Choroid plexus epithelial cell (primary cell): ENCODE data around the gene GCNT4.

Source experiments
- DNase-seq: peaks from one replicate; pipeline ENCODE4 v3.0.0-alpha.2; 2010; ENCODE audit warnings: low read depth
- H3K4me3 ChIP-seq: 2 replicates; pipeline ENCODE4 v1.5.1; 2011; ENCODE audit warnings: low read depth, mild to moderate bottlenecking, control low read depth, low read length, moderate library complexity
- TF ChIP-seq, protein P1 (sequence below): conservative IDR thresholded peaks from 2 replicates; pipeline ENCODE4 v1.5.1; 2011; ENCODE audit warnings: low read depth, mild to moderate bottlenecking, control low read depth, inconsistent platforms, low read length, moderate library complexity

GCNT4 gene

DNA sequence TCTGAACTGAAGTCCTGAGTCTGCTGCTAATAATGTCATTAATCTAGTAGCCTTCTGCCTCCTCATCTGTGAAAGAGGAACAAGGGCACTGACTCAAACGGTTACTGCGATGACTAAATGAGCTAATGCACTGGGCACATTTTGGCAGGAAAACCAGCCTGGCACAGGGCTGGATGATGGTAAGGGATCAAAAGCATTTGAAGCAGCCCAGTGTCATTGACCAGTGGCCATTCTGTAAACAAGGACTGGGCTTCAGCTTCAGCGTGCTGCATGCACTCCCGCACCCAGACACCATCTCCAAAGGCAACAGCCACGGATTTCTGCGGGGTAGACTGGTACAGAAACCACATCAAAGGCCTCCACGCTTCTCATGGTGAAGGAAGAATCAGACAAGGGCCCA lies 8.0 kb downstream of the GCNT4 start:
- DNase-seq = no peak
- H3K4me3 ChIP-seq = no peak overlapping the region
- TF ChIP-seq, protein P1, sequence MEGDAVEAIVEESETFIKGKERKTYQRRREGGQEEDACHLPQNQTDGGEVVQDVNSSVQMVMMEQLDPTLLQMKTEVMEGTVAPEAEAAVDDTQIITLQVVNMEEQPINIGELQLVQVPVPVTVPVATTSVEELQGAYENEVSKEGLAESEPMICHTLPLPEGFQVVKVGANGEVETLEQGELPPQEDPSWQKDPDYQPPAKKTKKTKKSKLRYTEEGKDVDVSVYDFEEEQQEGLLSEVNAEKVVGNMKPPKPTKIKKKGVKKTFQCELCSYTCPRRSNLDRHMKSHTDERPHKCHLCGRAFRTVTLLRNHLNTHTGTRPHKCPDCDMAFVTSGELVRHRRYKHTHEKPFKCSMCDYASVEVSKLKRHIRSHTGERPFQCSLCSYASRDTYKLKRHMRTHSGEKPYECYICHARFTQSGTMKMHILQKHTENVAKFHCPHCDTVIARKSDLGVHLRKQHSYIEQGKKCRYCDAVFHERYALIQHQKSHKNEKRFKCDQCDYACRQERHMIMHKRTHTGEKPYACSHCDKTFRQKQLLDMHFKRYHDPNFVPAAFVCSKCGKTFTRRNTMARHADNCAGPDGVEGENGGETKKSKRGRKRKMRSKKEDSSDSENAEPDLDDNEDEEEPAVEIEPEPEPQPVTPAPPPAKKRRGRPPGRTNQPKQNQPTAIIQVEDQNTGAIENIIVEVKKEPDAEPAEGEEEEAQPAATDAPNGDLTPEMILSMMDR = no peak

DNA sequence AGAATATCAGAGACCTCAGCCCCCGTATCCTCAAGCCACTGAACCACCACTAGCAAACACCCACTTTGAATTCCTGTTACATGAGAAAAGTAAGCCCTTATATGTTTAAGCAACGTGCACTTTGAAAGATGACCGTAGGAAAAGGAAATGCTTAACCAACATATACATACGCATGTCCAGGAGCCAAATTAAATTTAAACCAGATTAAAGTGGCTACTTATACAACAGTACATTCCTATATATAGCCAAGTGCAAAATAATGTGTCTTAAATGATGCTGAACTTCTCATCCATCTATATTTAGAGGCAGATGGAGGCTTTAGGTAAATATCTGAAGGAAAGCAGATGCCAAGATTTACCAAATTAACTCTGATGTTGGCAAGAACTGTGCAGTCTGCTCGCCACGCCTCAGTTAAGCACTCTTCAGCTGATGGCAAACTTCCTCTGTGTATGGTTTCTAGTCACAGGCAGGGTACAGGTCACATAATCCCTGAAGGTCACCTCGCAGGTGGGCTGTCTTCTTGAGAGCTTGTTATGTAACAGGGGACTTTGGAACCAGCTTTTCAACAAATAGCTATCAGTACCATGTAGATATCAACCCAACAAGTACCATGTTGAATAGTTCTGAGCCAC lies 8.6 kb downstream of the GCNT4 start:
- no peak overlapping the region for H3K4me3 ChIP-seq
- TF ChIP-seq, protein P1 = no peak
- no peak for DNase-seq

DNA sequence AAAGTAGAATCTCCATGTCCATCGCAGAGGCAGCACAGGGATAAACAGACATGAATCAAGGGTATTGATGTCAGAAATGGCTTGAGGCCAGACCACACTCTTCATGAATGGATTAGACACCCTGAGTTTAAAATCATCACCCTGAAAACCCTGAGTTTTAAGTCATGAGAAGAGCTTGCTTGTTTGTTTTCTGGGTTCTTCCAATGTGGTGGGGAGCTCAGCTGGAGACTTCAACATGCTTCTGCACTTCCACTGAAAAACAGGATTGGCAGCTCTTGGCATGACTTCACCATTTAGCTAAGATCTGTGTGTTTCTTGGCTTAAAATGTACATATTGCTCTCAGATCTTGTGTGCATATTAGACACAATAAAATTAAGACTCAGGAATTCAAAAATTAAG lies 9.8 kb downstream of the GCNT4 start:
- peak; percentile 81 for DNase-seq
- H3K4me3 ChIP-seq = no peak overlapping the region
- TF ChIP-seq, protein P1 = no peak

DNA sequence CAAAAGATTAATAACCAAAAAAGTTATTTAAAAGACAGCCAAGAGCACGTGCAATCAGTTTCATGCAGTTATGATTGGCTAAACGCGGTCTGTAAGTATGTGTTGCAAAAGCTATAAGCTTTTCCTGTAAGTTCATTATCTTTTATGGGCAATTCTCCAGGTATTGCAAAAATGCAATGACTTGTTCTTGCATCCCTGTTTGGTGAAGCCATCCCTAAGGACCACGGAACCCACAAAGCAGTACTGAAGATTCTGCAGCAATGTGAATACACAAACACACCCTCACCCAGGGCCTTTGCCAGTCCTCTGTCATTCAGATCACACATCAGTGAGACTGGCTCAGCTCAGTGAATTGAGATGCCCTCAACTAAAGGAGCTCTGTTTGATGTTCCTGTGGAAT lies 11.4 kb downstream of the GCNT4 start:
- H3K4me3 ChIP-seq = no peak overlapping the region
- TF ChIP-seq, protein P1 = no peak
- peak; percentile 68 for DNase-seq

DNA sequence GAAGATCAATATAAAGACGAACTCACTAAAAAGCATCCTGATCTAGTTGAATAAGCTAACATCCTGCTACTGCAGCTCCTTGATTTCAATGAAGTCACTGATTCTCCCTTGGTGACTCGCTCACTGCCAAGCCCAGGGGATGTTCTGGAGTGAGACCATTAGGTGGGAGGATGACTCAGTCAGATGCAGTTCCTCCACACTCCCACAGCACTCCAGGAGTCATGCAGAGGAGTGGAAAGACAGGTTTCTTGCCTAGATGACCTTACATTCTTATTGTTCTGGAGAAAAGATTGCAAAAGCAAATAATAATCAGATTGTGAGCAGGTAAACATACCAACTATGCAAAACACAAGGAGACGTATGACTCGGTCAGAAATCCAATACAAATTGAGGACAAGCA lies 15.3 kb downstream of the GCNT4 start:
- no peak overlapping the region for H3K4me3 ChIP-seq
- TF ChIP-seq, protein P1 = peak; percentile 1
- peak; percentile 78 for DNase-seq

DNA sequence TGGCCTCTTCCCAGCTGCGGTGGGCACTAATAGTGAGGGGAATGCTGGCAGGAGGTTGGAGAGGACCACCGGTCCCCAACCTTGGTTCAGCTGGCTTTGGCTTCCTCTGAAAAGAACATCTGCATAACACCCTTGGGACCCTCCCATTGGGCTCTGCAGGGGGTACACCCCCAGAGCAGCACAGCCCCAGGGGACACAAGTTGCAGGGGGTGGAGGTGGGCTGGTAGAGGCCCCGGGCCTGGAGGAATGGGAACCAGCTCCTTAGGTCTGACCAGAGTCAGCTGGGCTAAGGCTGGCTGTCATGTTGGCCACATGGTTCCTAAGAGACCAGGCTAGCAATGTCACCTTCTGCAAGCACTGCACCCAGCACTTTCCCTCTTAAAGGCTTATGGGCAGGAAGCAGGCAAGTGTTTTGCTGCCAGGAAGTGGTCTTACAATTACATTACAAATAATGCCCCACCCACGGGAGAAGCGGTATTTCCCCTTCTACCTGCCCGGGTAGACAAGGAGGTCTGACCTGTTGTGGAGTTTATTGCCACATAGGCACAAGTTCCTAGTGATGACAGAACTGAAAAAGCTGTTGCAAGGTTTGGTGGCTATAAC lies 18.1 kb downstream of the GCNT4 start:
- no peak overlapping the region for H3K4me3 ChIP-seq
- no peak for DNase-seq
- TF ChIP-seq, protein P1 = no peak

DNA sequence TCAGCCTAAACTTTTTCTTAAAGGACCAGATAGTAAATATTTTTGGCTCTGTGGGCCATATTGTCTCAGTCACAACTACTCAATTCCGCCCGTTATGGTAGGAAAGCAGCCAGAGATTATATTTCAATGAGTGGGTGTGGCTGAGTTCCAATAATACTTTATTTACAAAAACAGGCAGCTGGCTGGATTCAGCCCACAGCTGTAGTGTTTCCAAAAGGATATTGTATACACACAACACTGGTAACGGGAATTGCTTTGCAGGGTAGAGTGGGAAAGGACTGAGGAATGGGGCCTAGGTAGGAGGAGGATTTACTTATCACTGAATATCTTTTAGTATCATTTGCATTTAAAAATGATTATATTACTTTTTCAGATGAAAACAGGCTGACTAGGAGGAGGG lies 21.0 kb downstream of the GCNT4 start:
- H3K4me3 ChIP-seq = no peak overlapping the region
- no peak for DNase-seq
- TF ChIP-seq, protein P1 = no peak
